ENCODE measurements around the gene SP1. TPM values are rescaled to one million over a fixed set of nuclear protein-coding genes. Genes with fewer than 3 reads are reported as not detected.
A peak's percentile ranks its signal among the peaks of the same experiment; 100 is the strongest.
"Not testable (repeated sequence)": the region's sequence is repeated elsewhere in the genome, so short reads cannot be mapped to it uniquely, and the experiment has no call there.

Gene SP1
- total and polyA plus RNA-seq, 2 experiments from 2014 or later, result 3.6 to 30.3 TPM

GRCh38 chr12:53352331-53353256, 27.4 kb upstream of the SP1 start:
- WGBS, 2 experiments (ENCODE audit: low coverage in 1 of 2, low lambda C conversion rate in 2 of 2, missing lambda C conversion rate in 2 of 2), result 47 to 50% methylated on average over 21 of the region's 21 CpGs
- Histone ChIP-seq H3K4me3 (no peak overlapping the region), H3F3A (ENCODE audit: insufficient read depth) (peaks cover 11% of the 10 kb centered on the region; the same call in 1 of the 2 replicates), H4K20me1 (ENCODE audit: insufficient read depth) (no peaks in the 10 kb centered on the region), H3K79me2 (ENCODE audit: insufficient read depth) (no peaks in the 10 kb centered on the region), H3K36me3 (ENCODE audit: low read depth) (no peaks in the 10 kb centered on the region), H3K27ac (no peak overlapping the region), H3K4me2 (ENCODE audit: unreplicated experiment) (no peak overlapping the region), H3K27me3 (replicated peaks; ENCODE audit: insufficient read depth) (no peaks in the 10 kb centered on the region), H2AFZ (peak overlapping the region; percentile 27), H3K9ac (no peak overlapping the region), H3K4me1 (ENCODE audit: insufficient read depth) (peaks cover 3% of the 10 kb centered on the region; the same call in 1 of the 2 replicates), H3K9me2 (ENCODE audit: insufficient read depth) (no peaks in the 10 kb centered on the region), H3K9me3 (ENCODE audit: low read depth) (no peaks in the 10 kb centered on the region)
- TF ChIP-seq EZH2 (IDR thresholded peaks at IDR 0.05; ENCODE audit: insufficient read depth, poor library complexity, severe bottlenecking) (no peak), EZH2phosphoT487 (IDR thresholded peaks at IDR 0.05; ENCODE audit: insufficient read depth, low read depth) (no peak)
- in situ Hi-C loops (cut with MboI), result no loop called here
- peak; percentile 83 for DNase-seq

DNA sequence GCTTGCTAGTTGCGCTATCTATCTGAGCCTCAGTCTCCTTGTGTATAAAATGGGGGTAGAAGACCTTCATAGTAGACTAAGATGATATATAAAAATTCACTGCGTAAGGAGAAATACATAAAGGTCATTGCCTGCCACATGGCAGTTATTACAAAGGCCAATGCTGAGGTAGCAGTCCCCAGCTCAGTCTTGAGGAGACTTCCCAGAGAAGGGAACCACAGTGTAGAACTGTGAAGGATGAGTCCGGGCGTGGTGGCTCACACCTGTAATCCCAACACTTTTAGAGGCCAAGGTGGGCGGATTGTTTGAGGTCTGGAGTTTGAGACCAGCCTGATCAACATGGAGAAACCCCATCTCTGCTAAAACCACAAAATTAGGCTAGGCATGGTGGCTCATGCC, 26.7 kb upstream of the SP1 start:
- Histone ChIP-seq H3K4me2 (ENCODE audit: unreplicated experiment) (no peak overlapping the region), H3K4me1 (ENCODE audit: insufficient read depth) (peaks cover 3% of the 10 kb centered on the region; the same call in 1 of the 2 replicates), H3K9me3 (ENCODE audit: low read depth) (no peaks in the 10 kb centered on the region), H3K79me2 (ENCODE audit: insufficient read depth) (no peaks in the 10 kb centered on the region), H3K36me3 (ENCODE audit: low read depth) (no peaks in the 10 kb centered on the region), H3K27me3 (replicated peaks; ENCODE audit: insufficient read depth) (no peaks in the 10 kb centered on the region), H4K20me1 (ENCODE audit: insufficient read depth) (no peaks in the 10 kb centered on the region), H3K27ac (no peak overlapping the region), H3K4me3 (no peak overlapping the region), H3K9ac (no peak overlapping the region), H3F3A (ENCODE audit: insufficient read depth) (peaks cover 9% of the 10 kb centered on the region; the same call in 1 of the 2 replicates), H3K9me2 (ENCODE audit: insufficient read depth) (no peaks in the 10 kb centered on the region), H2AFZ (no peak overlapping the region)
- WGBS, 2 experiments (ENCODE audit: low coverage in 1 of 2, low lambda C conversion rate in 2 of 2, missing lambda C conversion rate in 2 of 2), result 91 to 95% methylated on average over 5 of the region's 5 CpGs
- no peak for DNase-seq
- in situ Hi-C loops (cut with MboI), result no loop called here
- TF ChIP-seq EZH2 (IDR thresholded peaks at IDR 0.05; ENCODE audit: insufficient read depth, poor library complexity, severe bottlenecking) (no peak), EZH2phosphoT487 (IDR thresholded peaks at IDR 0.05; ENCODE audit: insufficient read depth, low read depth) (no peak)

GRCh38 chr12:53355121-53355520, 24.9 kb upstream of the SP1 start:
- Histone ChIP-seq H3K27me3 (replicated peaks; ENCODE audit: insufficient read depth) (no peaks in the 10 kb centered on the region), H3K9me2 (ENCODE audit: insufficient read depth) (no peaks in the 10 kb centered on the region), H3K27ac (no peak overlapping the region), H3K4me1 (ENCODE audit: insufficient read depth) (no peaks in the 10 kb centered on the region), H3K9ac (no peak overlapping the region), H3K4me2 (ENCODE audit: unreplicated experiment) (no peak overlapping the region), H3K36me3 (ENCODE audit: low read depth) (no peaks in the 10 kb centered on the region), H3F3A (ENCODE audit: insufficient read depth) (no peaks in the 10 kb centered on the region), H3K9me3 (ENCODE audit: low read depth) (no peaks in the 10 kb centered on the region), H3K4me3 (no peak overlapping the region), H2AFZ (no peak overlapping the region), H4K20me1 (ENCODE audit: insufficient read depth) (no peaks in the 10 kb centered on the region), H3K79me2 (ENCODE audit: insufficient read depth) (no peaks in the 10 kb centered on the region)
- TF ChIP-seq EZH2 (IDR thresholded peaks at IDR 0.05; ENCODE audit: insufficient read depth, poor library complexity, severe bottlenecking), result no peak
- no peak for TF ChIP-seq EZH2phosphoT487 (IDR thresholded peaks at IDR 0.05; ENCODE audit: insufficient read depth, low read depth)
- in situ Hi-C loops (cut with MboI), result no loop called here
- WGBS, 2 experiments (ENCODE audit: low coverage in 1 of 2, low lambda C conversion rate in 2 of 2, missing lambda C conversion rate in 2 of 2), result 81 to 85% methylated on average over 3 of the region's 3 CpGs
- DNase-seq, result no peak

GRCh38 chr12:53358836-53359419, 21.0 kb upstream of the SP1 start:
- in situ Hi-C loops (cut with MboI), result no loop called here
- no peak overlapping the region for H3K4me3 ChIP-seq
- H3K79me2 ChIP-seq (ENCODE audit: insufficient read depth), result no peaks in the 10 kb centered on the region
- no peaks in the 10 kb centered on the region for H3K9me3 ChIP-seq (ENCODE audit: low read depth)
- no peak for DNase-seq
- H3K36me3 ChIP-seq (ENCODE audit: low read depth), result no peaks in the 10 kb centered on the region
- no peak overlapping the region for H3K4me2 ChIP-seq (ENCODE audit: unreplicated experiment)
- no peaks in the 10 kb centered on the region for H3K4me1 ChIP-seq (ENCODE audit: insufficient read depth)
- no peak overlapping the region for H3K9ac ChIP-seq
- H2AFZ ChIP-seq, result no peak overlapping the region
- TF ChIP-seq EZH2 (IDR thresholded peaks at IDR 0.05; ENCODE audit: insufficient read depth, poor library complexity, severe bottlenecking) (no peak), EZH2phosphoT487 (IDR thresholded peaks at IDR 0.05; ENCODE audit: insufficient read depth, low read depth) (no peak)
- no peak overlapping the region for H3K27ac ChIP-seq
- no peaks in the 10 kb centered on the region for H3K9me2 ChIP-seq (ENCODE audit: insufficient read depth)
- no peaks in the 10 kb centered on the region for H4K20me1 ChIP-seq (ENCODE audit: insufficient read depth)
- no peaks in the 10 kb centered on the region for H3K27me3 ChIP-seq (replicated peaks; ENCODE audit: insufficient read depth)
- 75 to 76% methylated on average over 5 of the region's 5 CpGs for WGBS, 2 experiments (ENCODE audit: low coverage in 1 of 2, low lambda C conversion rate in 2 of 2, missing lambda C conversion rate in 2 of 2)
- H3F3A ChIP-seq (ENCODE audit: insufficient read depth), result no peaks in the 10 kb centered on the region

DNA sequence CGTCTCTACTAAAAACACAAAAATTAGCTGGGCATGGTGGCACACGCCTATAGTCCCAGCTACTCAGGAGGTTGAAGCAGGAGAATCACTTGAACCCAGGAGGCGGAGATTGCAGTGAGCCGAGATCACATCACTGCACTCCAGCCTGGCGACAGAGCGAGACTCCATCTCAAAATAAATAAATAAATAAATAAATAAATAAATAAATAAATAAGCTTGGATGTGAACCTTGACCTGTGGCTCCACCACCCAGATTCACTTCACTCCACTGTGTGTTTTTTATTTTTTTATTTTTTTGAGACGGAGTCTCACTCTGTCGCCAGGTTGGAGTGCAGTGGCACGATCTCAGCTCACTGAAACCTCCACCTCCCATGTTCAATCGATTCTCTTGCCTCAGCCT, 18.3 kb upstream of the SP1 start:
- H3K27ac ChIP-seq; in situ Hi-C loops (cut with MboI); H3K36me3 ChIP-seq (ENCODE audit: low read depth); H3K9ac ChIP-seq; H2AFZ ChIP-seq; H3K9me3 ChIP-seq (ENCODE audit: low read depth); H3K27me3 ChIP-seq (replicated peaks; ENCODE audit: insufficient read depth); H3K4me1 ChIP-seq (ENCODE audit: insufficient read depth); H3K4me2 ChIP-seq (ENCODE audit: unreplicated experiment); H3K9me2 ChIP-seq (ENCODE audit: insufficient read depth); H4K20me1 ChIP-seq (ENCODE audit: insufficient read depth); H3K79me2 ChIP-seq (ENCODE audit: insufficient read depth); DNase-seq; H3K4me3 ChIP-seq: not testable (repeated sequence)
- peaks cover 10% of the 10 kb centered on the region for H3F3A ChIP-seq (ENCODE audit: insufficient read depth)
- WGBS, 2 experiments (ENCODE audit: low coverage in 1 of 2, low lambda C conversion rate in 2 of 2, missing lambda C conversion rate in 2 of 2), result 88% methylated on average over 10 of the region's 10 CpGs
